Stimulated activated CD4-positive, alpha-beta T cell treated with anti-CD3 and anti-CD28 coated beads, TNF-alpha, amount 100 ng/mL, for 1 hour (primary cell): ENCODE results near the gene FOXR1.

Experiments used
- DNase-seq, 3 donors: peaks; one replicate each; pipeline ENCODE4 v3.0.0-alpha.2; 2020; ENCODE audit warnings: low read depth in 3 of 3, low spot score in 1 of 3

FOXR1 gene

GRCh38 chr11:119025541-119025940, 54.0 kb downstream of the FOXR1 start:
- DNase-seq = no peak

DNA sequence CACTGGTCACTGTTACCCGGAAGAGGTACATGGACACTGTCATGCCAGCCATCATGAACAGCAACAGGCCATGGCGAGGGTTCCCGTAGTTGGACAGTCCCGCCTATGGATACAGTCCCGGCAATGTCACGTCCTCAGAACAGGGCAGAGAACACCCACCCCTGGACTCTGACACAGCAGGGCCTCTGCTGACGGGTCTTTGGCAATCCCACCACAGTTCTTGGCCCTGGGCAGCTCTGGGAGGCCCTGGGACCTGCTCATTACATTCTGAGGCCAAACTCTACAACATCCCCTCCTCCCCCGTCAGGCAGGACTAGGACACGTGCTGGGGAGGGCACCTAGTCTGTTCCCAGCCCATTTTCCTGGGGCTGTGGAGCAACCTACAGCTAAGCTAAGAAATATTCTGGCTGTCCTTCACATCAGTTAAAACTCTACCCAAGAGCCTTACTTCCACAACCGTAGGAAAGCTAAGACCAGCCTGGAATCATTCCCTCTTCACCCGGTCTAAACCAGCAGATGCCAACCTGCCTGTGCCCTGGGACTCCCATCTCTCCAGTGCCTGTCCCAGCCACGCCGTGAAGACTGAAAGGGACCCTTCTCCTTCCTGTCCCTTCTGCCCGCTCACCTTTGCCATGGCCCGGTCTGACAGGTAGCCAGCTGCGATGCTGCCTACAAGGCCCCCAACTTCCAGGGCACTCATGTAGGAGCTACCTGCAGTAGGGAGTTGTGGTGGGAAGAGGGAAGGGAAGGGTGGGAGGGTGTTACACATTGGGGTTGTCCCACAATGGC, 54.6 kb downstream of the FOXR1 start:
- no peak for DNase-seq

DNA sequence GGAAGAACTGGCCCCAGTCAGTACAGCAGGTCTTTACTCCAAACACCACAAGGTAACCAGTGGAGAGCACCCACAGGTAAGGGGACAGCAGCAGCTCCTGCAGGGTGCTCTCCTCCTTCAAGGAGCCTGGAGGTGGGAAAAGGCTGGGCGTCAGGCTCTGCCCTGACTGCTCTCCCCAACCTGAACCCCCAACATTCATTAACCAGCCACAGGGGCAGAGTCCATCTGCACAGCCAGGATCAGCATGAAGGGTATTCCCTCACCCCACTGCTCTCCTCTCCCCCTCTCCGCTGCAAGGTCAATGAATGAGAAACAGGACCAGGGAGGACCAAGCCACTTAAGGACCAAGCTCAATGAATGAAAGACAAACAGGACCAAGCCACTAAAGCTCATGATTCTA, 55.4 kb downstream of the FOXR1 start:
- DNase-seq = no peak

- no peak for DNase-seq
These were observed 56.2 kb downstream of the FOXR1 start for GRCh38 chr11:119027561-119028345.

DNA sequence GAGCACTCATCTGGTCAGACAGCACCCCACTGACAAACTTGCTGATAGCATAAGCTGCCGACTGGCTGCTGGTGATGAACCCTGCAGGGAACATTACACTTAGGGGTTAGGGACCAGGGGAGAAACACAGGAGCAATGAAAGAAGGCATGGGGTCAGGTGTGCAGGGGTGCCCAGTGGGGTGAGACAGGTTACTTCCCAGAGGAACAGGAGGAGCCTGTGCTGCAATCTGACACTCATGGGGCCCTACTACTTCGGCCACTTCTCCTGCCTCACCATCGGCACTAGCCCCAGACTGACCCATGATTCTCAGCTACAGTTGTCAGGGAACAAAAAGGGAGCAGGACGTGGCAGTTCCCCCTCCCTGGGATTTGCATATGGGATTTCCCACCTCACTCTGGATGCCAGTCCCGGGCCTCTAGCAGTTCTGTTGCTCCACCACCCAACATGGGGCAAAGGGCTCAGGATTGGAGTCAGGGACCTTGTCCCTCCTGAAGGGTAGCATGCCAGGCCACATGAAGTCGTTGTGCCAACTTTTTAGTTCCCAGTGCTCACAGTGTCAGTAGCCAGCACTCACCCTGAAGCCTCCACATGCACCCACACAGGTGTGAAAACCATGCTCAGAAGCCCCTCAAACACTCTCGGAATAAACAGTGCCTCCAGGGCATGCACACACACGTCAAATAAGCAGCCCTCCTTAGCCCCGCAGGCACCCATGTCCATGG, 56.9 kb downstream of the FOXR1 start:
- no peak for DNase-seq

- DNase-seq = no peak
These were observed 57.4 kb downstream of the FOXR1 start for GRCh38 chr11:119029069-119029339.

DNA sequence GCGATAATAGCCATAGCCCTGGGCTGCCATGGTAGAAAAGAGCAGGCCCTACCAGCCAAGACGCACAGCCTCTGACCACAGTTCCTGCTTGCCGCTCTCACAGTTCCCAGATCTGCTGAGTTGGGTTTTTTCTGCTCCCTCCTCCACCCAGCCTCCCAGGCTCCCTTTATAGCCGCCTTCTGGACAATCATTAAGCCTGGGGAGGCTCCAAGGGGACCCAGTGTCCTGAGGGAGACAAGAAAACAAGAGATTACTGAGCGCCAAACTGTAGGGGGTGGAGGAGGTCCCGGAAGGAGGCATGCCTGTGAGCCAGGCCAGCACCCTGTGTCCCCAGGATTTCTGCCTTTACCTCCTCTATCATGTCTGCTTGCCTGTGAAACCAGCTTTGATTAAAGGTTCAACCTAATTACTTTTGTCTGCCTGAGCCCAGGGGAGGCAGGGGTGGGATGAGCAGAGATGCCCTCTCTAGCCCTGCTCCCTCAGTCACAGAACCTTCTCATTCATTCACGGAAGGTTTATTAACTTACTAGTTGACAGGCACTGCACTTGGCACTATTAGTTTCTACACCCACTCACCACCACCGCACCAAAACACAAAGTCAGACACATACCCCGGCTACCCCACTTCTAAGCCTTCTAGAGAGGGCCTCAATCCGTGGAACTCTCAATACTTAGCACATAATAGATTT, 57.9 kb downstream of the FOXR1 start:
- DNase-seq = peak in 1 of 3 donors; percentile 27

- no peak for DNase-seq
These were observed 58.4 kb downstream of the FOXR1 start for GRCh38 chr11:119030029-119030328.

DNA sequence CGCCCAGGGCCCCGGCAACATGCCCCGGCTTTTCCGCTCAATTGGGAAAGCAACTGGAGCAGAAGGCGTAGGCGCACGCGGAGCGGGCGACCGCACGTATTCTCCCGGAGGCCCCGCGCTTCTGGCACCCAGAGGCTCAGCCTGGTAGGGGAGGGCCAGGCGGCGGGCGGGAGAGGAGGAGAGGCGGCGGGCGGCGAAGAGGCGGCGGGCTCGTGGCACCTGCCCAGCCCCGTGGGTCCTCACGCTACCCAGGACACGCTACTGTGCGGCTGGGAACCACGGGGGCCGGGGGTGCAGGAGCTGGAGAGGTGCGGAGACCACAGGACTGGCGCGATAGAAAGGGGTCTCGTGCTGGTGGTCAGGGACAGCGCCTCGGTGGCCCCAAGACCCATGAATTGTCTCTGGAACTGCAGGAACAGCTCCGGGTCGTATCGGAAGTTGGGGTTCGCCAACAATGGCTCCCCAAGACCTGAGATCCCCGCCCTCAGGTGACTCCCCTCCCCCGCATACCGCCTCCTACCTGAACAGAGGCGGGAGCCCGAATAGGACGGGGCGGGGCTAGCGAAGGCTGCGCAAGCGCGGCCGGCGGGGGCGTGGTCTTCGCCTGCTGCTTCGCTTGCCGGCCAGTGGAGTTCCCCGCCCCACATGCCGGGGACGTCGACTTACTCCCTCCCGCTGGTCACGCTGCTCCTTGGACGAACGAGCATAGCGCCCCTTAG, 58.9 kb downstream of the FOXR1 start, which contains the start of gene SLC37A4:
SLC37A4 (minus strand) TSS at position 549 of the 719 bp plus-strand sequence.
- DNase-seq = peak; percentile 97 to 100 (median 99)
